SK-N-SH (cell line): ENCODE results near the gene ALDH4A1.

Experiments
- EP300 ChIP-seq, 2 experiments: IDR thresholded peaks; 2 replicates each; pipeline versions ENCODE4 v1.4.0 to v1.6.1; 2012; ENCODE audit warnings: borderline replicate concordance in 1 of 2, low read depth in 1 of 2, low read length in 1 of 2
- EZH2phosphoT487 ChIP-seq: fragments of 200-600 bp; sonication (generic); IDR thresholded peaks from 2 replicates; pipeline ENCODE4 v1.6.1; 2017; ENCODE audit warnings: low read depth, mixed run types, mild to moderate bottlenecking, antibody characterized with exemption, moderate library complexity, borderline replicate concordance
- FOXM1 ChIP-seq: IDR thresholded peaks from 2 replicates; pipeline ENCODE4 v1.4.0; 2012; ENCODE audit warnings: low read depth, mild to moderate bottlenecking
- SMC3 ChIP-seq: IDR thresholded peaks from 2 replicates; pipeline ENCODE4 v1.6.1; 2012; ENCODE audit warnings: low read depth, low read length, improper control_type of control experiment
- TAF1 ChIP-seq: IDR thresholded peaks from 2 replicates; pipeline ENCODE4 v1.6.1; 2012; ENCODE audit warnings: low read depth, mild to moderate bottlenecking, low read length, moderate library complexity, borderline replicate concordance
- TF ChIP-seq, protein P1 (sequence below): fragments of 200-600 bp; sonication (generic); IDR thresholded peaks from 2 replicates; pipeline ENCODE4 v1.6.1; 2017; ENCODE audit warnings: antibody characterized with exemption, mild to moderate bottlenecking, moderate library complexity

DNA sequence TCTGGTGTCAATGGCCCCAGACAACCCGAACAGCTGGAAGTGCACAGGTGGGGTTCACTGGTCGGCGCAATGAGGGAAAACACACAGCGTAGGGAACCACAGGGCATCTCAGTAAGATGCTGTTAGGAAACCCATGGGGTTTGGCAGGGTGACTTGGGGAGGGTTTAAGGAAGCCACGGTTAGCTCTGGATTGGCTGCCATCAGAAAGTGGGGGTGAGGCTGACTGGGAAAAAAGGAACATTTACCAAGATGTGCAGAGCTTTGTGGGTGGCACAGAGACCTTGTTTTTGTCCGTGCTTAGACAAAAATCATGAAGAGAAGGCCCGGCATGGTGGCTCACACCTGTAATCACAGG, 11.0 kb downstream of the ALDH4A1 start:
- TF ChIP-seq TAF1 (no peak), SMC3 (no peak), FOXM1 (no peak), EZH2phosphoT487 (no peak), EP300 (IDR thresholded peaks at IDR 0.05; ENCODE audit: borderline replicate concordance in 1 of 2, low read depth in 1 of 2, low read length in 1 of 2) (no peak)
- TF ChIP-seq, protein P1, sequence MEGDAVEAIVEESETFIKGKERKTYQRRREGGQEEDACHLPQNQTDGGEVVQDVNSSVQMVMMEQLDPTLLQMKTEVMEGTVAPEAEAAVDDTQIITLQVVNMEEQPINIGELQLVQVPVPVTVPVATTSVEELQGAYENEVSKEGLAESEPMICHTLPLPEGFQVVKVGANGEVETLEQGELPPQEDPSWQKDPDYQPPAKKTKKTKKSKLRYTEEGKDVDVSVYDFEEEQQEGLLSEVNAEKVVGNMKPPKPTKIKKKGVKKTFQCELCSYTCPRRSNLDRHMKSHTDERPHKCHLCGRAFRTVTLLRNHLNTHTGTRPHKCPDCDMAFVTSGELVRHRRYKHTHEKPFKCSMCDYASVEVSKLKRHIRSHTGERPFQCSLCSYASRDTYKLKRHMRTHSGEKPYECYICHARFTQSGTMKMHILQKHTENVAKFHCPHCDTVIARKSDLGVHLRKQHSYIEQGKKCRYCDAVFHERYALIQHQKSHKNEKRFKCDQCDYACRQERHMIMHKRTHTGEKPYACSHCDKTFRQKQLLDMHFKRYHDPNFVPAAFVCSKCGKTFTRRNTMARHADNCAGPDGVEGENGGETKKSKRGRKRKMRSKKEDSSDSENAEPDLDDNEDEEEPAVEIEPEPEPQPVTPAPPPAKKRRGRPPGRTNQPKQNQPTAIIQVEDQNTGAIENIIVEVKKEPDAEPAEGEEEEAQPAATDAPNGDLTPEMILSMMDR: no peak
